NCI-H1105 (cell line): Measurements from ENCODE around the gene SLC22A23.
A peak's percentile ranks its signal among the peaks of the same experiment; 100 is the strongest.

Experiments
- DNase-seq: peaks from one replicate; lab custom pipeline; 2025; lab: John Stamatoyannopoulos, UW

Gene SLC22A23

DNA sequence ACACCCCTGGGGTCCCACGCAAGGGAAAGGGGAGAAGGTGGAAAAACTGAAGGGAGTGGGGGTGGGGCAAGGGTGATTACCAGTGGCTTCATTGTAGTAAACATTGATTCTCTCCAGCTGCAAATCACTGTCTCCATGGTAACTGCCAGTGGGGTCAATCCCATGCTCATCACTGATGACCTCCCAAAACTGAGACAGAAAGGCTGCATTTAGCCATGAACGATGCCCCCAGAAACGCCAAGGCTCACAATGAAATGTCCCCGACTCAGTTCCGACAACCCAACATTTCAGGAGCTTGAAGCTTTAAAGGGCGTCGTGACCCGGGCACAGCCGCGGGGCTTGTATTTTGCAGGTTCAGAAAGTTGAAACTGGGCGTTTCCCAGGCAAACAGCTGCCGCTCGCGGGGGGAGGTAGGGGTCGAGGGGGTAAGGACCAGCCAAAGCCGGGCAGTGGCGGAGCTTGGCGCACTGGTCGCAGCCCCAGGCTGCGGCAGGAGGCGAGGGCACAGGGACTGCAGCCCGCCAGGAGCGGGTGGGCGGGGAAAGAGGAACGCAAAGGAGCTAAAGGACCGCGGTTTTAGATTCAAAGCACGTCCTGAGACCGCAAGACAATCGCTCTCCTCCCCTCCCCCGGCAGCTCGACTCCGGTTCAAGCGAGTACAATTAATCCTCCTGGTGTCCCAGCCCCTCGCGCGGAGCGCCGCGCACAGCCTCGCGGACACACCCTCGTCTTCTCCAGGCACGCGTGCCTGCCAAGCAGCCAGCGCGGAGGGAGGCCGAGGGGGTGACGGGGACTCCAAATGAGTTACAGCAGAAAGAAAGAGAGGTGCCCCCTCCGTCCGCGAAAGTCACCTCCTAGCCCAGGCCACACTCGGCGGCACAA lies 230.1 kb downstream of the SLC22A23 start:
- peak; percentile 46 for DNase-seq

DNA sequence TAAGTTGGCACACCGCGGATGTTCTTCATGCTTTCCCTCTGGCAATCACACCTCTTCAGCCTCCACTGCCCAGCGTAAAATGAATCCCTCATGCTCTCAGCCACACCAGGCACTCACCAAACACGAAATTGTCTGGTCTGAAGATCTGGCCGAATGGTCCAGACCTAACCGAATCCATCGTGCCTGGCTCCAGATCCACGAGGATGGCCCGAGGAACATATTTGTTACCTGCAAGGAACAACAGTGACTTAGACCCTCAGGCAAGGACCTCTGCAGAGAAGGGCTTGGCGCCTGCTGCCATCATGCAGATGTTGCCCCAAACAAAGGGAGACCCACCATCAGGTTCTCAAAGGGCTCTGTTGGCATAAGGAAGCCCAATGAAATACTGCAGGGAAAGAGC lies 230.8 kb downstream of the SLC22A23 start:
- DNase-seq: no peak

DNA sequence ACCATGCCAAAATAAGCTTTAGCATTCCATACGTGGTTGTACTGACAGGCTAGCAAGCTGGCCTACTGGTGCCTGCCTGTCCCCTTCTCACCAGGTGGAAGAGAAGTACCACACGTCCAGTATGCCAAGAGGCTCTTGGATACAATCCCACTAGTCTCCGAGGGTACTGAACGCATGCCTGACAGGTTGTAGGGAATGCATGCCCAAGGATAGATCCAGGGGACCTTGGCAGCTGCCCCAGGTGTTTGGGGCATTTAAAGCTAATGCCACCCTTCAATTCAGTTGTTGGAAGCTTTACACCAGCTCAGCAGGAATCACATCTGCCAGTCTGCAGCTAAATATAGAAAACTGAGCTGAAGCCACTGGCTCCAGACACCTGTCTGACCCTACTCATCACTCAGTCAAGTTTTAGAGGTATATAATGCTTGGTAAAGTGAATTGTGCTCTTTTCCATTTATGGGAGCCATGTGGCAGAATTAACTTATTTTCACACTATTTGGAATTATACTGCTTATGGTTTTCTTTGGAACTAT lies 234.3 kb downstream of the SLC22A23 start:
- DNase-seq: peak; percentile 90

DNA sequence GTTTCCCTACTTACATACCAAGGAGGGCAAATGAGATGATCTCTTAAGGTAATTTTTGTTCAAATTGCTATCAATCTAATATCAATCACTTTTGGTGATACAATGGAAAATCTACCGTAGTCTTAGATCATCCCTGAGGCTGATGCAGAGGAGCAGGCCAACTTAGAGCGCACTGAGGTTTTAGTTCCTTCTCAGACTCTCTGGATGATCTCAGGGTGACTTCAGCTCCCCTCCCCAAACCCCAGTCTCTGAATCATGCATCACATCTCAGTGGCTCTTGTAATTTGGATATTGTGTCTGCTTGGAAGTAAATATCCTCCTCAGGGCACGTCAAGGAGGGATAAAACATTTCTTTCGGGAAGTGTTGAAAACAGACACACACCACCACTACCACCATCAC lies 235.3 kb downstream of the SLC22A23 start:
- no peak for DNase-seq

DNA sequence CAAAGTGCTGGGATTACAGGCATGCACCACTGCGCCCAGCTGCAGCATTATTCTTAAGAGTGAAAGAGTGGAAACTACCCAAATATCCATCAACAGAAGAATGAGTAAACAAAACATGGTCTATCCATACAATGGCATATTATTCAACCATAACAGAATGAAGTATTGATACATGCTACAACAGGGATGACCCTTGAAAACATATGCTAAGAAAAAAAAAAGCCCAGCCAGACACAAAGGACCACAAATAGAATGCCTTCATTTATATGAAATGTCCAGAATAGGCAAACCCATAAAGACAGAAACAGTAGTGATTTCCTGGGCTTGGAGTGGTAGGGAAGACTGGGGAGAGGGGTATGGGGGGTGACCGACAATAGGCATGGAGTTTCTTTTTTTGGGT lies 236.5 kb downstream of the SLC22A23 start:
- DNase-seq: no peak
